Stimulated activated memory B cell treated with anti-CD40 and anti-IgM and Interleukin-4, amounts not matched to agents 10 μg/mL and 1 μg/mL and 100 μg/mL, for 72 hours (primary cell): ENCODE results near the gene METTL16.

Experiments used
- ATAC-seq: fragments of 150-1000 bp; cut with Tn5 transposase; 2 replicates; pipeline ENCODE4 v1.10.0; 2021
- H3K27ac Mint-ChIP-seq: one replicate; pipeline ENCODE4 v1.8.0; 2022; ENCODE audit warnings: mild to moderate bottlenecking, mixed read lengths
- H3K27me3 Mint-ChIP-seq: one replicate; pipeline ENCODE4 v1.8.0; 2022; ENCODE audit warnings: mixed read lengths
- H3K36me3 Mint-ChIP-seq: one replicate; pipeline ENCODE4 v1.8.0; 2022; ENCODE audit warnings: mixed read lengths
- H3K4me1 Mint-ChIP-seq: one replicate; pipeline ENCODE4 v1.8.0; 2022; ENCODE audit warnings: mixed read lengths
- H3K4me3 Mint-ChIP-seq: one replicate; pipeline ENCODE4 v1.8.0; 2022; ENCODE audit warnings: mild to moderate bottlenecking, moderate library complexity, mixed read lengths
- H3K9me3 Mint-ChIP-seq: one replicate; pipeline ENCODE4 v1.8.0; 2022; ENCODE audit warnings: mixed read lengths

The METTL16 gene

GRCh38 chr17:2400877-2401425, 110.7 kb downstream of the METTL16 start, which contains the start of gene MNT:
Gene MNT, minus strand, starts transcription at chr17:2401060. Its CDS starts 348 bp downstream, at chr17:2400712.
- H3K9me3 Mint-ChIP-seq: no peaks in the 10 kb centered on the region
- H3K4me3 Mint-ChIP-seq: peak within 1 kb of the TSS; percentile 87
- H3K4me1 Mint-ChIP-seq: peaks cover 54% of the 10 kb centered on the region
- H3K36me3 Mint-ChIP-seq: no peaks in the 10 kb centered on the region
- no peaks in the 10 kb centered on the region for H3K27me3 Mint-ChIP-seq
- H3K27ac Mint-ChIP-seq: peak within 1 kb of the TSS; percentile 98
- peak; percentile 73 for ATAC-seq

DNA sequence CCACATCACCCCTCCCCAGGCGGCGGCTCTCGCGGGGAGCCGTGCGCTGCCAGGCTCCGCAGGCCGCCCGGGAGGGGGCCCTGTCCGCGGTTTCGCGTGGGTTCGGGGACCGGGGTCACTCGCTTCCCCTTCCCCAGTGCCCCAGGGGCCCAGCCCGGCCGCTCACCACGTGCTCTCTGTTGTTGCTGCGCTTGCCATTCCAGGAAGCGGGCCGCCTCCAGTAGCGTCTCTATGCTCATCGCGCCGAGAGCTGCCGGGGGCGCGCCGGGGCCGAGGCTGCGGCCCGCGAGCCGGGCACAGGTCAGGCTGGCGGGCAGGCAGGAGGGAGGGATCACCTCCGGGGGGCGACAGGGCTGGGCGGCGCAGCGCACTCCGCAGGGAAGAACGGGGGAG, 111.2 kb downstream of the METTL16 start:
- Mint-ChIP-seq H3K27me3 (no peaks in the 10 kb centered on the region), H3K9me3 (no peaks in the 10 kb centered on the region), H3K4me1 (peaks cover 59% of the 10 kb centered on the region), H3K27ac (peak overlapping the region; percentile 98), H3K36me3 (no peaks in the 10 kb centered on the region), H3K4me3 (peak overlapping the region; percentile 87)
- peak; percentile 14 for ATAC-seq

GRCh38 chr17:2399572-2400473, 111.9 kb downstream of the METTL16 start:
- H3K27me3 Mint-ChIP-seq: no peaks in the 10 kb centered on the region
- H3K9me3 Mint-ChIP-seq: no peaks in the 10 kb centered on the region
- peak overlapping the region; percentile 98 for H3K27ac Mint-ChIP-seq
- H3K4me1 Mint-ChIP-seq: peaks cover 65% of the 10 kb centered on the region
- peak; percentile 73 for ATAC-seq
- H3K36me3 Mint-ChIP-seq: no peaks in the 10 kb centered on the region
- H3K4me3 Mint-ChIP-seq: peak overlapping the region; percentile 87

GRCh38 chr17:2398655-2399571, 112.8 kb downstream of the METTL16 start:
- H3K36me3 Mint-ChIP-seq: no peaks in the 10 kb centered on the region
- H3K9me3 Mint-ChIP-seq: no peaks in the 10 kb centered on the region
- H3K27ac Mint-ChIP-seq: peak overlapping the region; percentile 98
- no peak for ATAC-seq
- no peaks in the 10 kb centered on the region for H3K27me3 Mint-ChIP-seq
- peaks cover 73% of the 10 kb centered on the region for H3K4me1 Mint-ChIP-seq
- peak overlapping the region; percentile 87 for H3K4me3 Mint-ChIP-seq

DNA sequence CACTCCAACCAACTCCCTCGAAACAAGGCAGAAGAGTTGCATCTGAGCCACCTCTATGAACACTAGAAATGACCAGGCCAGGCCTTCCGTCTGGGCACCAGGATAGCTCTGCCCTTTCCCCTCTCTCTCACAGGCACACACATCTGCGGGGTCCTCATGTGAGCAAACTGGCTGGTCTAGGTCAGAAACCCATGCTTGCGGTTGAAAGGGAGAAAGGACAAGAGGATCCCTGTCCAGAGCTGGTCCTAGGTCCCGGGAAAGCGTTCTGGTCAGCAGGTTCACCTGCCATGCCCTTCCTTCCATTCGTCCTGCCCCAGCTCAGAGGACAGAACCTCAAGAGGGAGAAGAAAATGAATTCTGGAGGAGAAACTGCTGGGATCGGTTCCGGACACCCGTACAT, 113.5 kb downstream of the METTL16 start:
- Mint-ChIP-seq H3K36me3 (no peaks in the 10 kb centered on the region), H3K27ac (peak overlapping the region; percentile 98), H3K27me3 (no peaks in the 10 kb centered on the region), H3K4me3 (peak overlapping the region; percentile 74), H3K4me1 (peaks cover 73% of the 10 kb centered on the region), H3K9me3 (no peaks in the 10 kb centered on the region)
- no peak for ATAC-seq

DNA sequence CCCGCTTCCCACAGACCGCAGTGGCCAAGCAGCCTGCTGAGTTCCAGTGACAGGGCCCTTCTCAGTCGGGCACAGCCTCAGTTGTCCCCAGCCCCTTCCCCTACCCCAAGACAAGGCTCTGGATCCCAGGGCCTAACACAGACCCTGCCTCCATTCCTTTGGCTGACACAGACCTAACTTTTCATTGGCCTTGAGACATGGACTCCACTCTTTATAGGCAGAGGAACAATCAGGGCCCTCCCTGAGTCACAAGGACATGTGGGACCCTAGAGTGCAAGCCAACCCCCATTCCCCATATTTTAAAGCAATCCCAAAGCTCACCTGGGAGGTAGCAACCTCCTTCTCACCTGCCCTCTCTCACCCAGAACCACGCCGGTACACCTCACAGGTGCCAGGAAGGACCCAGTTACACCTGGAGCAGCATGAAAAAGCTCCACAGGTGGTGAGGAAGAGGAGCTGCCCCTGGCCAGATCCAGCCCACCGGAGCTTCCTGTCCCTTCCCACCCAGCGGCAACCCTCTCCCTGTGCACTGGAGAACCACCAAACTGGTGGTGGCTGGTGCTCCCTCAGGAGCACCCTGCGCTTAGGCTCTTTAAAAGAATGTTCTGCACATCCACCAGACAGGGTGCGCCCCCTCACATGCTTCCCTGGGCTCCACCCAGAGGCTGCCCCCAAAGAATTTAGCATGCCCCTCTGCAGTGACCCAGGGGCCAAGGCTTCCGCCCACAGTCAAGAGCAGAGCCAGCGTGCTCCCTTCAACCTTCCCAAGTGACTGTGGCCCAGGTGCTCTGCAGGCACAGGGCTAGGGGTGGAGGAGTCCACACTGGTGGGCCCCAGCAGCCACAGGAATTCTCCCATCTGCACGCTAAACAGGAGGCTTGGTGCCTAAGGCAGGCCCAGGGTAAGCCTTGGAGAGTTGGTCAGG, 114.2 kb downstream of the METTL16 start:
- Mint-ChIP-seq H3K27ac (peak overlapping the region; percentile 98), H3K36me3 (no peaks in the 10 kb centered on the region), H3K9me3 (no peaks in the 10 kb centered on the region), H3K4me3 (peak overlapping the region; percentile 74), H3K27me3 (no peaks in the 10 kb centered on the region), H3K4me1 (peaks cover 70% of the 10 kb centered on the region)
- ATAC-seq: no peak

- ATAC-seq: no peak
- H3K9me3 Mint-ChIP-seq: no peaks in the 10 kb centered on the region
- peak overlapping the region; percentile 98 for H3K27ac Mint-ChIP-seq
- peak overlapping the region; percentile 74 for H3K4me3 Mint-ChIP-seq
- peaks cover 70% of the 10 kb centered on the region for H3K4me1 Mint-ChIP-seq
- H3K36me3 Mint-ChIP-seq: peaks cover 5% of the 10 kb centered on the region
- H3K27me3 Mint-ChIP-seq: no peaks in the 10 kb centered on the region
These were observed 115.0 kb downstream of the METTL16 start for GRCh38 chr17:2396568-2397246.

DNA sequence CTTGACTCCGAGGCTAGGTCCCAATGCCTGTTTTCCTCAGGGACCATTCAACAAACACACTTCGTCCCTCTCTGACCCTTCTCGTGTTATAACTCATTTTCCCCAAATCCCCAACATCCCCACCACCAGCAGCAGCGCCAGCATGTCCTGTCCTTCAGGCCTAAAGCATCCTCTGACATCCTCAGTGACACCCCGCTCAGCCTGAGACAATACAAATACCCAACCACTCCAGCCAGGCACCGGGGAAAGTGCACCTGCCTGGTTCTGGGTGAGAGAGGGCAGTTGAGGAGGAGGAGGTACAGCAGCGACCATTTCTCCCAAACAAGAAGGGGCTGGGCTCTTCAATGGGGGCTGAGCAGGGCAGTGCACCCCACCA, 115.5 kb downstream of the METTL16 start:
- Mint-ChIP-seq H3K9me3 (no peaks in the 10 kb centered on the region), H3K36me3 (peaks cover 7% of the 10 kb centered on the region), H3K27me3 (no peaks in the 10 kb centered on the region), H3K4me3 (peak overlapping the region; percentile 32), H3K4me1 (peaks cover 73% of the 10 kb centered on the region), H3K27ac (peak overlapping the region; percentile 98)
- no peak for ATAC-seq

GRCh38 chr17:2395258-2396181, 116.2 kb downstream of the METTL16 start:
- peaks cover 78% of the 10 kb centered on the region for H3K4me1 Mint-ChIP-seq
- H3K9me3 Mint-ChIP-seq: no peaks in the 10 kb centered on the region
- peak overlapping the region; percentile 79 for H3K27ac Mint-ChIP-seq
- peaks cover 7% of the 10 kb centered on the region for H3K36me3 Mint-ChIP-seq
- H3K27me3 Mint-ChIP-seq: no peaks in the 10 kb centered on the region
- no peak for ATAC-seq
- H3K4me3 Mint-ChIP-seq: peak overlapping the region; percentile 32

DNA sequence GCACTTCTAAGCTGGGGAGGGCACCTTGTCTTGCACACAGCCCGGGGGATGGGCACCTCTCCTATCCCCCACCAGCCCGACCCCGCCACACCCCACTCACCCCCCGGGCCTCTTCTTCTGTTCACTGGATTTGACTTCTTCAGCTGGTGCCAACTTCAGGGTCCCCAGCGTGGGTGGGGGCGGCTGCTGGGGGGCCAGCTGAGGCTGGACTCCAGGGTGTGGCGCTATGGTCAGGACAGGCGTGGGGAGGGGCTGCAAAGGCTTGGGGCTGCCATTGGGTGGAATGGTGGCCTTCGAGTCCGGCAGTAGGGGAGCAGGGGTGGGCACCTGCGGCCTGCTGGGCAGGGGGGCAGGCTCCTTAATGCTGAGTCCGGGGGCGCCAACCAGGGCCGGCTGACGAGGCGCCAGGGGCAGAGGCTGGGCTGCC, 116.9 kb downstream of the METTL16 start:
- Mint-ChIP-seq H3K27ac (peak overlapping the region; percentile 79), H3K36me3 (peaks cover 7% of the 10 kb centered on the region), H3K27me3 (no peaks in the 10 kb centered on the region), H3K9me3 (no peaks in the 10 kb centered on the region), H3K4me3 (peak overlapping the region; percentile 62), H3K4me1 (peaks cover 78% of the 10 kb centered on the region)
- ATAC-seq: no peak

- Mint-ChIP-seq H3K36me3 (peaks cover 7% of the 10 kb centered on the region), H3K4me1 (peaks cover 77% of the 10 kb centered on the region), H3K27ac (peak overlapping the region; percentile 79)
These were observed 117.5 kb downstream of the METTL16 start for GRCh38 chr17:2393954-2394749.

GRCh38 chr17:2393174-2393953, 118.3 kb downstream of the METTL16 start:
- Mint-ChIP-seq H3K27ac (peak overlapping the region; percentile 98), H3K9me3 (no peaks in the 10 kb centered on the region), H3K4me1 (peaks cover 75% of the 10 kb centered on the region), H3K36me3 (peaks cover 7% of the 10 kb centered on the region), H3K27me3 (no peaks in the 10 kb centered on the region), H3K4me3 (peak overlapping the region; percentile 95)
- ATAC-seq: peak; percentile 70

More at GRCh38 chr17:2393954-2394749, 117.5 kb downstream of the METTL16 start:
- Mint-ChIP-seq H3K9me3 (no peaks in the 10 kb centered on the region), H3K4me3 (peak overlapping the region; percentile 95), H3K27me3 (no peaks in the 10 kb centered on the region)
- ATAC-seq: no peak
